Stimulated activated CD8-positive, alpha-beta memory T cell treated with anti-CD3 and anti-CD28 coated beads, Interleukin-7, amount 100 ng/mL, for 4 hours (primary cell): ENCODE measurements around the gene CNTNAP3.
"Not testable (repeated sequence)": the region's sequence is repeated elsewhere in the genome, so short reads cannot be mapped to it uniquely, and the experiment has no call there.

ENCODE experiments used
- DNase-seq, 2 donors: peaks; one replicate each; pipeline ENCODE4 v3.0.0-alpha.2; 2020; ENCODE audit warnings: low read depth in 2 of 2

Gene CNTNAP3

GRCh38 chr9:39067683-39068082 lies 220.3 kb downstream of the CNTNAP3 start:
- DNase-seq, result not testable (repeated sequence)

DNA sequence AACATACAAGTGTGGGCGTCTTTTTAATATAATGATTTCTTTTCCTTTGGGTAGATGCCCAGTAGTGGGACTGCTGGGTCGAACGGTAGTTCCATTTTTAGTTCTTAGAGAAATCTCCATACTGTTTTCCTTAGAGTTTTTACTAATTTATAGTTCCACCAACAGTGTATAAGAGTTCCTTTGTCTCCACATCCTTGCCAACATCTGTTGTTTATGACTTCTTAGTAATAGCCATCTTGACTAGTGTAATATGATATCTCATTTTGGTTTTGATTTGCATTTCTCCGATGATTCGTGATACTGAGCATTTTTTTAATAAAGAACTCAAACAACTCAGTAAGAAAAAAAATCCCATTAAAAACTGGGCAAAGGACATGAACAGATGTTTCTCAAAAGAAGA lies 225.0 kb downstream of the CNTNAP3 start:
- DNase-seq, result not testable (repeated sequence)

GRCh38 chr9:39054453-39054852 lies 233.5 kb downstream of the CNTNAP3 start:
- not testable (repeated sequence) for DNase-seq

GRCh38 chr9:39046833-39047232 lies 241.1 kb downstream of the CNTNAP3 start:
- DNase-seq, result not testable (repeated sequence)

DNA sequence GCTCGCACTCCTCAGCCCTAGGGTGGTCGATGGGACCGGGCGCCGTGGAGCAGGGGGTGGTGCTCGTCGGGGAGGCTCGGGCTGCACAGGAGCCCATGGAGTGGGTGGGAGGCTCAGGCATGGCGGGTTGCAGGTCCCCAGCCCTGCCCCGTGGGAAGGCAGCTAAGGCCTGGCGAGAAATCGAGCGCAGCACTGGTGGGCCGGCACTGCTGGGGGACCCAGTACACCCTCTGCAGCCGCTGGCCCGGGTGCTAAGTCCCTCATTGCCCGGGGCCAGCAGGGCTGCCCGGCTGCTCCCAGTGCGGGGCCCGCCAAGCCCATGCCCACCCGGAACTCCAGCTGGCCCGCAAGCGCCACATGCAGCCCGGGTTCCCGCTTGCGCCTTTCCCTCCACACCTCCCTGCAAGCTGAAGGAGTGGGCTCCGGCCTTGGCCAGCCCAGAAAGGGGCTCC lies 245.6 kb downstream of the CNTNAP3 start:
- DNase-seq, result not testable (repeated sequence)

GRCh38 chr9:39041774-39042173 lies 246.2 kb downstream of the CNTNAP3 start:
- DNase-seq, result not testable (repeated sequence)

GRCh38 chr9:39039148-39039547 lies 248.8 kb downstream of the CNTNAP3 start:
- not testable (repeated sequence) for DNase-seq

GRCh38 chr9:39038221-39038620 lies 249.7 kb downstream of the CNTNAP3 start:
- not testable (repeated sequence) for DNase-seq

- DNase-seq, result not testable (repeated sequence)
These were observed 254.1 kb downstream of the CNTNAP3 start for GRCh38 chr9:39033849-39034248.

DNA sequence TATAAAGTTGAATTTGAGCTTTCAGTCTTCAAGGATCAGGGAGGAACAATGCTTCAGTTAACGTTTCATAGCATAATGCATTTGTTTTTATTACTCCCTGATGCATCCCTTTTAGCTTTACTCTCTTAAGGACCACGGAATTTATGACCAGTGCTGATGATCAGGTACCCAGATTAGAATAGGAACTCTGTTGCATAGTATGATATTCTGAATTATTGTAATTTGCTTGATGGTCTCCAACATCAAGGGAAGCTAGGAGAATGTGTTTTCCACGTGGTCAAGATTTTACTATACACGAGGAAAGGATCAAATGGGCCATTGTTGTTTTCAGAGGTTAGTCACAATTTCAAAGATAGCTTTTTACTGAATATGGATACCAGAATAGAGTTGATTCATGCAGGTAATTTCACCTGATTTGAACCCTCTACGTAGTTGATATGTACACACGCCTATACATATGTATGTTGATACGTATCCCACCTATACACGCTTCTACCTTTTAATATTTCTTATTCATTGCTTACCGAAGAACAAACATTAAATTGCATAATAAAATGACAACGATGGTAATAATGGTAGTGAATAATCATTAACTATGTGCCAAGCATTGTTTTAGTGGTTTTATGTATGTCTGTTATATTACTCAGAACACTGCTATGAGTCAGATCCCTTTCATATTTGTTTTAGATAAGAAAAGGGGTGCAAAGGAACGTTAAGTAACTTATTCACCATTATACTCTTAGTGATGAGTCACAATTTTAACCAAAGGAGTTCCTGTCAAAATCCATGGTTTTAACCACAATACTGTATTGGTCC lies 257.6 kb downstream of the CNTNAP3 start:
- DNase-seq, result not testable (repeated sequence)

- not testable (repeated sequence) for DNase-seq
These were observed 259.1 kb downstream of the CNTNAP3 start for GRCh38 chr9:39028855-39029254.

DNA sequence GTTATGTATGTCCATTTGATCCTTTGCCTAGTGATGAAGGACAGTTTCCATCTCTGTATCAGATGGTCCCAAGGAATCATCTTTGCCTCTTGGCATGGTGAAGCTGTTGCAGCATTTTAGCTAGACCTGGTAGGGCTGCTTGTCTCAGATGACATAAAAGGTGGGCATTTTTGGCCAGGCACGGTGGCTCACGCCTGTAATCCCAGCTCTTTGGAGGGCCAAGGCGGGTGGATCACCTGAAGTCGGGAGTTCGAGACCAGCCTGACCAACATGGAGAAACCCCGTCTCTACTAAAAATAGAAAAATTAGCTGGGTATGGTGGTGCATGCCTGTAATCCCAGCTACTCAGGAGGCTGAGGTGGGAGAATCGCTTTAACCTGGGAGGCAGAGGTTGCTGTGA lies 259.8 kb downstream of the CNTNAP3 start:
- DNase-seq, result not testable (repeated sequence)

DNA sequence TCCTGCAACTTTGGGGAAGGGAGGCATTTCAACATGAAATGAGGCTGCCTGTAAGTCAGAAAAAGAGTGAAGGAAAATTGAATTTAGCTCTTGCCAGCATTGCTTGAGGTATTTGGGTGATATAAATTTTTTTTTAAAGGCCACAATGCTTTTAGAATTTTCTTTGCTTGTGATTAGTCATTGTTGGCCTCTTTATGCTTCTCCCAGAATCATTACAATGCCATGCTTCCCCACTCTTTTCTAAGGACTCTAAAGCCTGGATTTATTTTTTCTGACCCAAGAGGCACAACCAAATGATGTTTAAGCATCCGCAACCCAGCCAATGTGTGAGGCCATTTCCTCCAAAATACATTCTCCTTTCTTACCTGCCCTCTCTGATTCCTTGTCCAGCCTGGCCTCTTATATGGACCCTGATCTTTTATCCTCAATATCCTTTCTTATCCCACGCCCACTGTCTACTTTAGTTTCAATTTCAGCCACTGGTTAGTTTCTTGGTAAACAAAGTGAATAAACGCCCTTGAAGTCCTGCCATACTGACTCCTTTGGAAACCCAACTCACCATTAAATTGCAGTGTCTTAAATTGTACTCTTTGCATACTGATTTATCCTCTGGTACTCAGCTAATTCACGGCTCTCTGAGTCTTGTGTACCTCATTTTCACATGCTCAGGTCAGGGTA lies 261.9 kb downstream of the CNTNAP3 start:
- DNase-seq, result not testable (repeated sequence)
